Measurements from ENCODE around the gene AMH. TPM values are rescaled to one million over a fixed set of nuclear protein-coding genes. Genes with fewer than 3 reads are reported as not detected.

Gene AMH
- total RNA-seq, 2 experiments from 2014 or later = 14.8 to 49.7 TPM

DNA sequence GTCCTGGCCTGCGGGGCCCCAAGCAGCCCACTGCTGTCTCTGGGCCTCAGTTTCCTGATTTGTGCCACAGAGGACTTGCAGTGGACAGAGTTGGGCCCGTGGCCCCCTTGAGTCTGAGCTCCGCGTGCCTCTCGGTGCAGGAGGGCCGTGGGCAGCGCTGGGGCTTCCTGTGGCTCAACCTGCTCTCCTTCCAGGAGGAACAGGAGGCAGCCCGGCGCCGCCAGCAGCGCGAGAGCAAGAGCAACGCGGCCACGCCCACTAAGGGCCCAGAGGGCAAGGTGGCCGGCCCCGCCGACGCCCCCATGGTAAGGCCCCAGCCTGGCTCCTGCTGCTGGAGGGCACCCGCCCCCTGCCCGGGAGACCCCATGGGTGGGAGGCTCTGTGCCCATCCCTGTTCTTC, 38.9 kb upstream of the AMH start:
- Histone ChIP-seq H3K79me2 (ENCODE audit: insufficient read depth, low read depth, low read length) (no peaks in the 10 kb centered on the region), H3K9me3 (ENCODE audit: low read length) (no peaks in the 10 kb centered on the region), H3K36me3 (ENCODE audit: insufficient read depth, low read length) (peaks cover 89% of the 10 kb centered on the region), H3K4me2 (ENCODE audit: low read length) (no peak overlapping the region), H3K4me3 (ENCODE audit: low read depth, low read length, poor library complexity, severe bottlenecking) (no peak overlapping the region), H3K27ac (ENCODE audit: low read depth, low read length, poor library complexity, severe bottlenecking) (no peak overlapping the region), H2AFZ (ENCODE audit: low read length) (no peak overlapping the region), H3K4me1 (ENCODE audit: insufficient read depth, low read length, poor library complexity, severe bottlenecking) (no peaks in the 10 kb centered on the region), H4K20me1 (ENCODE audit: insufficient read depth, low read length) (no peaks in the 10 kb centered on the region), H3K9me2 (ENCODE audit: insufficient read depth, low read length) (no peaks in the 10 kb centered on the region)
- CTCF ChIA-PET (ENCODE audit: unreplicated experiment) = no interaction called here
- DNase-seq (ENCODE audit: low spot score) = no peak
- intact Hi-C loops (cut with micrococcal nuclease; ENCODE audit: unreplicated experiment) = no loop called here
- BruUV-seq (replicated peaks) = no TSS peak
- TF ChIP-seq EZH2phosphoT487 (IDR thresholded peaks at IDR 0.05; ENCODE audit: borderline replicate concordance, low read depth, low read length) = no peak
- POLR2A ChIA-PET = no interaction called here

GRCh38 chr19:2210987-2211740, 38.0 kb upstream of the AMH start:
- Histone ChIP-seq H3K36me3 (ENCODE audit: insufficient read depth, low read length) (peaks cover 94% of the 10 kb centered on the region), H3K4me2 (ENCODE audit: low read length) (no peak overlapping the region), H3K79me2 (ENCODE audit: insufficient read depth, low read depth, low read length) (no peaks in the 10 kb centered on the region), H3K9me3 (ENCODE audit: low read length) (no peaks in the 10 kb centered on the region), H3K4me3 (ENCODE audit: low read depth, low read length, poor library complexity, severe bottlenecking) (no peak overlapping the region), H2AFZ (ENCODE audit: low read length) (no peak overlapping the region), H3K27ac (ENCODE audit: low read depth, low read length, poor library complexity, severe bottlenecking) (no peak overlapping the region), H4K20me1 (ENCODE audit: insufficient read depth, low read length) (no peaks in the 10 kb centered on the region), H3K4me1 (ENCODE audit: insufficient read depth, low read length, poor library complexity, severe bottlenecking) (no peaks in the 10 kb centered on the region), H3K9me2 (ENCODE audit: insufficient read depth, low read length) (no peaks in the 10 kb centered on the region)
- no peak for TF ChIP-seq EZH2phosphoT487 (IDR thresholded peaks at IDR 0.05; ENCODE audit: borderline replicate concordance, low read depth, low read length)
- TF ChIP-seq, protein P1, sequence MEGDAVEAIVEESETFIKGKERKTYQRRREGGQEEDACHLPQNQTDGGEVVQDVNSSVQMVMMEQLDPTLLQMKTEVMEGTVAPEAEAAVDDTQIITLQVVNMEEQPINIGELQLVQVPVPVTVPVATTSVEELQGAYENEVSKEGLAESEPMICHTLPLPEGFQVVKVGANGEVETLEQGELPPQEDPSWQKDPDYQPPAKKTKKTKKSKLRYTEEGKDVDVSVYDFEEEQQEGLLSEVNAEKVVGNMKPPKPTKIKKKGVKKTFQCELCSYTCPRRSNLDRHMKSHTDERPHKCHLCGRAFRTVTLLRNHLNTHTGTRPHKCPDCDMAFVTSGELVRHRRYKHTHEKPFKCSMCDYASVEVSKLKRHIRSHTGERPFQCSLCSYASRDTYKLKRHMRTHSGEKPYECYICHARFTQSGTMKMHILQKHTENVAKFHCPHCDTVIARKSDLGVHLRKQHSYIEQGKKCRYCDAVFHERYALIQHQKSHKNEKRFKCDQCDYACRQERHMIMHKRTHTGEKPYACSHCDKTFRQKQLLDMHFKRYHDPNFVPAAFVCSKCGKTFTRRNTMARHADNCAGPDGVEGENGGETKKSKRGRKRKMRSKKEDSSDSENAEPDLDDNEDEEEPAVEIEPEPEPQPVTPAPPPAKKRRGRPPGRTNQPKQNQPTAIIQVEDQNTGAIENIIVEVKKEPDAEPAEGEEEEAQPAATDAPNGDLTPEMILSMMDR (conservative IDR thresholded peaks at IDR 0.05; ENCODE audit: low read length) = no peak
- ChIA-PET CTCF (ENCODE audit: unreplicated experiment) (no interaction called here), POLR2A (no interaction called here)
- no TSS peak for BruUV-seq (replicated peaks)
- intact Hi-C loops (cut with micrococcal nuclease; ENCODE audit: unreplicated experiment) = no loop called here
- DNase-seq (ENCODE audit: low spot score) = no peak

DNA sequence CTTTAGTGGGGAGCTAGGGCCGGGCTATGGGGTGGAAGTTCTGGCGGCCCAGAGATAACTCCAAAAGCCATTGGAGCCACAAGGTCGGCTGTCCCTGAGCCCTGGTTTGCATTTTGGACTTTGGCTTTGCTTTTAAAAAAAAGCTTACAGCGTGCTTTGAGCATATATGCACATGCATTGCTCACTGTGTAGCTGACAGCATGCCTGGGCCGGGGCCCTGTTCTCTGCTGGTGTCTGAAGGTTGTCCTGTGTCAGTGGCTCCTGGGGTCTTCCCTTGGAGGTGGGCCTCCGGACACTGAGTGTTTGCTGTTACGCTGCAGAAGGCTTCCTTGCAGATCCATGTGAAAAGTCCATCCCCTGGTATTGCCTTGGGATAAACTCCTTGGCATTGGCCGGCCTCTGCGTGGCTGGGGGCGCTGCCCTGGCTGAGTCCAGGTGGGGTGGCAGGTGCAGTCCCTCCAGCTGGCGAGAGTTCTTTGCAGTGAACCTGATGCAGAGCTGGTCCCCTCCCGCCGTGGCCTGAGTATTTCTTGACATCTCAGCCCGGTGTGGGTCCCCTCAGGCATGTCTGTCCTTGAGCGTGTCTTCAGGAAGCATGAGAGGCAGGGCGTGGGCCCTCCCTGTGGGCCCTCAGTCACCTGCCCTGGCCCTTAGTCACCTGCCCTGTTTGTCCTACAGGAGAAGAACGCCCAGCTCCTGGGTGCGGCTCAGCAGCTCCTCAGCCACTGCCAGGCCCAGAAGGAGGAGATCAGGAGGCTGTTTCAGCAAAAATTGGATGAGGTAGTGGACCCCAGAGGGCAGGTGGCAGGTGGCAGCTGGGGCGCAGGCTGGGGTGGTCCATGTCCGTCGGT, 36.0 kb upstream of the AMH start:
- Histone ChIP-seq H3K4me1 (ENCODE audit: insufficient read depth, low read length, poor library complexity, severe bottlenecking) (no peaks in the 10 kb centered on the region), H3K4me2 (ENCODE audit: low read length) (no peak overlapping the region), H3K36me3 (ENCODE audit: insufficient read depth, low read length) (peaks cover 96% of the 10 kb centered on the region), H3K9me2 (ENCODE audit: insufficient read depth, low read length) (no peaks in the 10 kb centered on the region), H2AFZ (ENCODE audit: low read length) (no peak overlapping the region), H3K9me3 (ENCODE audit: low read length) (no peaks in the 10 kb centered on the region), H3K4me3 (ENCODE audit: low read depth, low read length, poor library complexity, severe bottlenecking) (no peak overlapping the region), H4K20me1 (ENCODE audit: insufficient read depth, low read length) (no peaks in the 10 kb centered on the region), H3K27ac (ENCODE audit: low read depth, low read length, poor library complexity, severe bottlenecking) (no peak overlapping the region), H3K79me2 (ENCODE audit: insufficient read depth, low read depth, low read length) (no peaks in the 10 kb centered on the region)
- ChIA-PET POLR2A (no interaction called here), CTCF (ENCODE audit: unreplicated experiment) (no interaction called here)
- no peak for DNase-seq (ENCODE audit: low spot score)
- TF ChIP-seq, protein P1 (conservative IDR thresholded peaks at IDR 0.05; ENCODE audit: low read length) = no peak
- TF ChIP-seq EZH2phosphoT487 (IDR thresholded peaks at IDR 0.05; ENCODE audit: borderline replicate concordance, low read depth, low read length) = no peak
- intact Hi-C loops (cut with micrococcal nuclease; ENCODE audit: unreplicated experiment) = no loop called here
- no TSS peak for BruUV-seq (replicated peaks)
